Endothelial cell of umbilical vein (primary cell): Measurements from ENCODE around the gene CMA1. TPM values are rescaled to one million over a fixed set of nuclear protein-coding genes. Genes with fewer than 3 reads are reported as not detected.

Experiments used
- BruUV-seq: library from RNA; stranded (reverse); fragments of 400-500 nt; replicated peaks from 2 replicates; lab custom pipeline; 2021; lab: Mats Ljungman, UMichigan
- CTCF ChIA-PET: fragments of 300-600, 350-600 bp; sonication (Branson Sonifier 250); formaldehyde crosslinking; loops from one replicate; lab custom pipeline; 2021; ENCODE audit warnings: antibody characterized with exemption, inconsistent platforms; lab: Charles Lee
- POLR2A ChIA-PET: fragments of 300-600, 350-600 bp; sonication (Branson Sonifier 250); formaldehyde crosslinking; loops from one replicate; lab custom pipeline; 2021; ENCODE audit warnings: antibody characterized with exemption, inconsistent platforms; lab: Charles Lee
- DNase-seq: peaks from one replicate; pipeline ENCODE4 v3.0.0-alpha.2; 2011; ENCODE audit warnings: low read depth, low spot score
- FAIRE-seq: peaks from 2 replicates; lab custom pipeline; 2011; peaks lifted over from hg19 to GRCh38; lab: Jason Lieb, UNC
- H2AFZ ChIP-seq: 2 replicates; pipeline ENCODE4 v1.6.0; 2012; ENCODE audit warnings: low read depth, low read length, control low read depth, inconsistent platforms
- H3K27ac ChIP-seq: 2 replicates; pipeline ENCODE4 v1.5.1; 2011; ENCODE audit warnings: low read depth, mild to moderate bottlenecking, control low read depth, low read length, moderate library complexity; ENCODE audit not compliant: insufficient read depth
- H3K27me3 ChIP-seq, 2 experiments: 2 replicates each; pipeline versions ENCODE4 v1.6.0 to v1.6.1; 2011; ENCODE audit warnings: low read length in 2 of 2, mixed read lengths in 1 of 2; ENCODE audit not compliant: control insufficient read depth in 2 of 2, insufficient read depth in 2 of 2
- H3K36me3 ChIP-seq, 2 experiments: 2 replicates in 1 of 2; 3 replicates in 1 of 2; pipeline ENCODE4 v1.5.1; 2011; ENCODE audit warnings: low read length in 2 of 2, mild to moderate bottlenecking in 1 of 2, moderate library complexity in 1 of 2; ENCODE audit not compliant: control insufficient read depth in 2 of 2, insufficient read depth in 2 of 2; ENCODE audit errors: extremely low read depth in 1 of 2
- H3K4me1 ChIP-seq: 3 replicates; pipeline ENCODE4 v1.5.1; 2011; ENCODE audit warnings: mild to moderate bottlenecking, low read length; ENCODE audit not compliant: control insufficient read depth, insufficient read depth; ENCODE audit errors: extremely low read depth
- H3K4me2 ChIP-seq: 2 replicates; pipeline ENCODE4 v1.6.1; 2011; ENCODE audit warnings: low read length, control low read depth, mixed read lengths; ENCODE audit not compliant: insufficient read depth
- H3K4me3 ChIP-seq, 3 experiments: fragments of 200-600 bp in 1 of 3; sonication (generic), shearing (Covaris generic) in 1 of 3; replicated peaks in 1 of 3; 2 replicates each; pipeline ENCODE4 v1.5.1; 2011 to 2016; ENCODE audit warnings: control low read depth in 3 of 3, low read length in 3 of 3, mild to moderate bottlenecking in 2 of 3, inconsistent platforms in 1 of 3, low read depth in 1 of 3, moderate library complexity in 1 of 3; ENCODE audit not compliant: insufficient read depth in 1 of 3
- H3K79me2 ChIP-seq: 2 replicates; pipeline ENCODE4 v1.6.0; 2012; ENCODE audit warnings: low read length, inconsistent platforms; ENCODE audit not compliant: control insufficient read depth, insufficient read depth
- H3K9ac ChIP-seq: replicated peaks from 2 replicates; pipeline ENCODE3; 2011; ENCODE audit warnings: low read length, control low read depth; ENCODE audit not compliant: insufficient read depth; ENCODE audit errors: extremely low read depth
- H3K9me1 ChIP-seq: replicated peaks from 3 replicates; pipeline ENCODE4 v1.6.0; 2011; ENCODE audit warnings: mild to moderate bottlenecking, low read length; ENCODE audit not compliant: control insufficient read depth, insufficient read depth; ENCODE audit errors: extremely low read depth
- H3K9me3 ChIP-seq: replicated peaks from 2 replicates; pipeline ENCODE4 v1.5.1; 2012; ENCODE audit warnings: low read length, inconsistent platforms; ENCODE audit not compliant: control insufficient read depth, insufficient read depth
- H4K20me1 ChIP-seq: replicated peaks from 2 replicates; pipeline ENCODE3; 2011; ENCODE audit warnings: mild to moderate bottlenecking, low read length; ENCODE audit not compliant: control insufficient read depth, insufficient read depth; ENCODE audit errors: extremely low read depth
- FOS ChIP-seq: IDR thresholded peaks from 2 replicates; pipeline ENCODE4 v1.6.1; 2011; ENCODE audit warnings: mild to moderate bottlenecking, low read length, moderate library complexity, borderline replicate concordance; ENCODE audit not compliant: insufficient read depth
- GATA2 ChIP-seq: IDR thresholded peaks from 2 replicates; pipeline ENCODE4 v1.7.0; 2011; ENCODE audit warnings: low read depth, mild to moderate bottlenecking, moderate library complexity, mixed read lengths, low read length; ENCODE audit not compliant: insufficient read length, insufficient read depth
- JUN ChIP-seq: IDR thresholded peaks from 2 replicates; pipeline ENCODE4 v1.6.1; 2011; ENCODE audit warnings: borderline replicate concordance, low read depth; ENCODE audit not compliant: insufficient read length, insufficient read depth
- MYC ChIP-seq: IDR thresholded peaks from one replicate; pipeline ENCODE4 v1.6.1; 2011; ENCODE audit warnings: mild to moderate bottlenecking, low read depth, low read length
- POLR2A ChIP-seq: IDR thresholded peaks from 2 replicates; pipeline ENCODE4 v1.6.1; 2012; ENCODE audit warnings: low read depth, mild to moderate bottlenecking, control low read depth, low read length
- POLR2AphosphoS5 ChIP-seq: IDR thresholded peaks from 2 replicates; pipeline ENCODE4 v1.6.1; 2012; ENCODE audit warnings: low read depth, mild to moderate bottlenecking, control low read depth, low read length, moderate library complexity; ENCODE audit not compliant: insufficient read depth
- dilution Hi-C: fragments of 300-500 bp; cut with MboI; formaldehyde crosslinking; loops from one replicate; pipeline ENCODE4 v1.15.0; 2019; ENCODE audit warnings: low sequenced_read_pairs; ENCODE audit not compliant: extremely low pct_ligation_motif_present
- intact Hi-C: fragments of 100-400 bp; cut with micrococcal nuclease; formaldehyde crosslinking; loops from one replicate; pipeline ENCODE4 v1.10.0; 2022
- polyA plus RNA-seq, 4 experiments: library from polyadenylated mRNA; depleted of rRNA in 3 of 4; stranded (reverse) in 3 of 4; unstranded in 1 of 4; fragments of >200 nt; gene quantifications; 2 replicates each; pipeline versions ENCODE4 v1.2.1 to v1.2.3, GENCODE V29; 2011 to 2012; ENCODE audit warnings: missing spikeins in 1 of 4
- total RNA-seq: library from RNA; stranded (reverse); gene quantifications from 2 replicates; pipeline ENCODE4 v1.2.3, GENCODE V29; 2021
- TF ChIP-seq, protein P1 (sequence below), 2 donors: IDR thresholded peaks; 1 replicate in 1 of 2; 2 replicates in 1 of 2; pipeline ENCODE4 v1.5.1; 2011; ENCODE audit warnings: low read length in 2 of 2, mild to moderate bottlenecking in 2 of 2, moderate library complexity in 2 of 2, control low read depth in 1 of 2, inconsistent platforms in 1 of 2, low read depth in 1 of 2; ENCODE audit not compliant: insufficient read depth in 1 of 2; ENCODE audit errors: extremely low read depth in 1 of 2

The CMA1 gene
- total and polyA plus RNA-seq, 2 donors (not counting 3 experiments of a cell fraction or from before 2014, with no cell fraction given), result not detected

DNA sequence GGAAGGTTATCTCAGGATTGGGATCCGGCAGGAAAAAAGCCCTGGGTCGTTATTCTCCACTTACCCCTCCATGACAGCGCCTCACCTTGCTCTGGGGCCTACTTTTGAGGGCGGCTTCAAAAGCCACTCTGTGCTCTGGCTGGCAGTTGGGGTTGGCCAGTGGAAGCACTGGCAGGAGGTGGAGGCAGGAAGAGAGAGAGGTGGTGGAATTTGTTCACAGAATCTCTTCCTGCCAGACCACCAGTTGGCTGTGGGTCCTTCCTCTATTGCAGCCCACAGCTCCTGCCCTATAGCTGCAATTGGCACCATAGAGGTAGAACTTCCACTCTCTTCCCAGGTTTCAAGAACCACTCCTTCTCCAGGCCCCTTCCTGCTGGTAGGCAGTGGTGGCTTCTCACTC lies 32.8 kb downstream of the CMA1 start:
- FAIRE-seq, result no peak
- H3K9ac ChIP-seq, result no peak overlapping the region
- no peak overlapping the region for H3K4me2 ChIP-seq
- H3K4me1 ChIP-seq, result no peaks in the 10 kb centered on the region
- no TSS peak for BruUV-seq
- ChIA-PET POLR2A (no interaction called here), CTCF (interaction anchor here (1.0 to 1.5 kb wide), 2 partner anchors 44 to 130 kb away, joined by 3 read pairs; no protein-coding TSS in a partner anchor)
- no peak overlapping the region for H2AFZ ChIP-seq
- no peaks in the 10 kb centered on the region for H3K36me3 ChIP-seq
- H3K9me1 ChIP-seq, result no peaks in the 10 kb centered on the region
- no peak for TF ChIP-seq POLR2AphosphoS5
- TF ChIP-seq GATA2, result no peak
- TF ChIP-seq POLR2A, result no peak
- TF ChIP-seq JUN, result no peak
- TF ChIP-seq, protein P1, sequence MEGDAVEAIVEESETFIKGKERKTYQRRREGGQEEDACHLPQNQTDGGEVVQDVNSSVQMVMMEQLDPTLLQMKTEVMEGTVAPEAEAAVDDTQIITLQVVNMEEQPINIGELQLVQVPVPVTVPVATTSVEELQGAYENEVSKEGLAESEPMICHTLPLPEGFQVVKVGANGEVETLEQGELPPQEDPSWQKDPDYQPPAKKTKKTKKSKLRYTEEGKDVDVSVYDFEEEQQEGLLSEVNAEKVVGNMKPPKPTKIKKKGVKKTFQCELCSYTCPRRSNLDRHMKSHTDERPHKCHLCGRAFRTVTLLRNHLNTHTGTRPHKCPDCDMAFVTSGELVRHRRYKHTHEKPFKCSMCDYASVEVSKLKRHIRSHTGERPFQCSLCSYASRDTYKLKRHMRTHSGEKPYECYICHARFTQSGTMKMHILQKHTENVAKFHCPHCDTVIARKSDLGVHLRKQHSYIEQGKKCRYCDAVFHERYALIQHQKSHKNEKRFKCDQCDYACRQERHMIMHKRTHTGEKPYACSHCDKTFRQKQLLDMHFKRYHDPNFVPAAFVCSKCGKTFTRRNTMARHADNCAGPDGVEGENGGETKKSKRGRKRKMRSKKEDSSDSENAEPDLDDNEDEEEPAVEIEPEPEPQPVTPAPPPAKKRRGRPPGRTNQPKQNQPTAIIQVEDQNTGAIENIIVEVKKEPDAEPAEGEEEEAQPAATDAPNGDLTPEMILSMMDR (IDR thresholded peaks at IDR 0.05; ENCODE audit: extremely low read depth in 1 of 2, insufficient read depth in 1 of 2, low read depth in 1 of 2, low read length in 2 of 2), result no peak
- no peak for TF ChIP-seq FOS
- TF ChIP-seq MYC, result no peak
- H4K20me1 ChIP-seq, result no peaks in the 10 kb centered on the region
- intact Hi-C loops, result no loop called here
- no peak for DNase-seq
- H3K27me3 ChIP-seq, result no peaks in the 10 kb centered on the region
- dilution Hi-C loops, result no loop called here
- no peak overlapping the region for H3K27ac ChIP-seq
- no peak overlapping the region for H3K4me3 ChIP-seq
- H3K79me2 ChIP-seq, result no peaks in the 10 kb centered on the region
- no peaks in the 10 kb centered on the region for H3K9me3 ChIP-seq
